GM12878 (cell line): ENCODE measurements around the gene LRR1. TPM values are rescaled to one million over a fixed set of nuclear protein-coding genes. Genes with fewer than 3 reads are reported as not detected.
"Not testable (repeated sequence)": the region's sequence is repeated elsewhere in the genome, so short reads cannot be mapped to it uniquely, and the experiment has no call there.

Experiments
- ATAC-seq: fragments of 200-7000 bp; cut with Tn5 transposase; 3 replicates; pipeline ENCODE4 v1.9.1; 2020; ENCODE audit warnings: mild to moderate bottlenecking, moderate library complexity
- BruUV-seq: library from RNA; stranded (reverse); fragments of 400-500 nt; replicated peaks from 2 replicates; lab custom pipeline; 2021; lab: Mats Ljungman, UMichigan
- CTCF ChIA-PET: fragments of 300-600 bp; sonication (Branson Sonifier 250); formaldehyde crosslinking; extraction: SDS; loops from one replicate; lab custom pipeline; 2021; ENCODE audit warnings: inconsistent platforms; lab: Yijun Ruan, JAX
- POLR2A ChIA-PET: fragments of 350-600 bp; formaldehyde crosslinking; extraction: SDS; loops from one replicate; lab custom pipeline; 2021; ENCODE audit warnings: inconsistent platforms; lab: Charles Lee
- RAD21 ChIA-PET: fragments of 300-600 bp; sonication (Branson Sonifier 250); formaldehyde crosslinking; loops from one replicate; lab custom pipeline; 2023; ENCODE audit warnings: antibody characterized with exemption; ENCODE audit not compliant: unreplicated experiment; lab: Charles Lee
- SMC1A ChIA-PET: fragments of 300-600 bp; sonication (Branson Sonifier 250); formaldehyde crosslinking; loops from one replicate; lab custom pipeline; 2023; ENCODE audit not compliant: unreplicated experiment, uncharacterized antibody; lab: Charles Lee
- DNase-seq: peaks from one replicate; pipeline ENCODE4 v3.0.0-alpha.2; 2011; ENCODE audit warnings: low read depth, low spot score
- FAIRE-seq: peaks from 3 replicates; lab custom pipeline; 2011; peaks lifted over from hg19 to GRCh38; lab: Jason Lieb, UNC
- H2AFZ ChIP-seq: 2 replicates; pipeline ENCODE4 v1.6.0; 2011; ENCODE audit warnings: low read depth, low read length, control low read depth; ENCODE audit not compliant: control insufficient read depth
- H3K27ac ChIP-seq: 2 replicates; pipeline ENCODE4 v1.5.1; 2011; ENCODE audit warnings: control low read depth; ENCODE audit not compliant: control insufficient read depth, insufficient read depth
- H3K27me3 ChIP-seq, 2 experiments: replicated peaks in 1 of 2; 2 replicates each; pipeline versions ENCODE4 v1.6.0 to v1.6.1; 2011; ENCODE audit warnings: low read length in 1 of 2; ENCODE audit not compliant: control insufficient read depth in 2 of 2, insufficient read depth in 2 of 2
- H3K36me3 ChIP-seq, 2 experiments: 2 replicates each; pipeline ENCODE4 v1.5.1; 2011; ENCODE audit warnings: low read length in 1 of 2; ENCODE audit not compliant: control insufficient read depth in 2 of 2, insufficient read depth in 2 of 2
- H3K4me1 ChIP-seq: 2 replicates; pipeline ENCODE4 v1.6.1; 2011; ENCODE audit warnings: mild to moderate bottlenecking, low read length, moderate library complexity, mixed read lengths; ENCODE audit not compliant: control insufficient read depth, insufficient read depth
- H3K4me2 ChIP-seq: 2 replicates; pipeline ENCODE4 v1.6.0; 2011; ENCODE audit warnings: control low read depth; ENCODE audit not compliant: control insufficient read depth, insufficient read depth
- H3K4me3 ChIP-seq: fragments of 200-600 bp; sonication (generic); 2 replicates; pipeline ENCODE4 v1.5.1; 2016
- H3K79me2 ChIP-seq: 2 replicates; pipeline ENCODE4 v1.6.0; 2011; ENCODE audit warnings: low read length; ENCODE audit not compliant: control insufficient read depth, insufficient read depth
- H3K9ac ChIP-seq: 2 replicates; pipeline ENCODE4 v1.8.0; 2011; ENCODE audit warnings: low read length, control low read depth, mixed read lengths; ENCODE audit not compliant: control insufficient read depth, insufficient read depth
- H3K9me3 ChIP-seq: replicated peaks from 3 replicates; pipeline ENCODE4 v1.5.1; 2011; ENCODE audit warnings: mild to moderate bottlenecking, low read length; ENCODE audit not compliant: control insufficient read depth, insufficient read depth
- H4K20me1 ChIP-seq: 2 replicates; pipeline ENCODE4 v1.6.0; 2011; ENCODE audit not compliant: control insufficient read depth, insufficient read depth
- MLLT1 ChIP-seq: fragments of 450-650 bp; IDR thresholded peaks from 2 replicates; pipeline ENCODE4 v1.6.1; 2016; ENCODE audit warnings: mild to moderate bottlenecking
- RUNX3 ChIP-seq: IDR thresholded peaks from 2 replicates; pipeline ENCODE4 v1.6.1; 2012; ENCODE audit warnings: low read length, inconsistent platforms
- STAT1 ChIP-seq: fragments of 450-650 bp; conservative IDR thresholded peaks from 2 replicates; pipeline ENCODE4 v1.6.1; 2014; ENCODE audit warnings: antibody characterized with exemption, mild to moderate bottlenecking
- TCF7 ChIP-seq: IDR thresholded peaks from 2 replicates; pipeline ENCODE4 v1.6.1; 2014; ENCODE audit warnings: antibody characterized with exemption, borderline replicate concordance
- YY1 ChIP-seq: IDR thresholded peaks from 2 replicates; pipeline ENCODE4 v1.6.1; 2011; ENCODE audit warnings: low read depth, mild to moderate bottlenecking, low read length
- WGBS: methylation state at CpG from one replicate; pipeline ENCODE4 v1.1.6; 2016; ENCODE audit warnings: low lambda C conversion rate; ENCODE audit not compliant: insufficient replicate concordance, insufficient coverage; ENCODE audit errors: missing lambda C conversion rate; 5-methylcytosine and 5-hydroxymethylcytosine counted together
- in situ Hi-C: fragments of 300-500 bp; cut with MboI; formaldehyde crosslinking; loops from 9 replicates; pipeline ENCODE4 v1.14.3; 2018; ENCODE audit warnings: mixed read lengths
- intact Hi-C: fragments of 100-400 bp; cut with micrococcal nuclease; formaldehyde crosslinking; loops from one replicate; pipeline ENCODE4 v1.14.2; 2022; ENCODE audit not compliant: unreplicated experiment
- polyA plus RNA-seq, 11 experiments: library from polyadenylated mRNA; depleted of rRNA in 4 of 11; unstranded in 6 of 11; stranded (reverse) in 5 of 11; fragments of >200 nt; fragmentation: Nextera tagmentation in 4 of 11; fragmentation: Illumina TruSeq in 1 of 11; extraction: Ambion mirVana in 4 of 11; extraction: Trizol in 1 of 11; gene quantifications; 1 replicate in 1 of 11; 2 replicates in 10 of 11; pipeline versions ENCODE4 v1.2.1 to v1.2.3, GENCODE V29; 2011 to 2016; ENCODE audit warnings: inconsistent platforms in 2 of 11, missing spikeins in 2 of 11, low read depth in 1 of 11
- total RNA-seq, 4 experiments: library from RNA; depleted of rRNA in 3 of 4; stranded (reverse); fragments of >200 nt in 3 of 4; fragmentation: Illumina TruSeq in 1 of 4; extraction: Trizol in 1 of 4; gene quantifications; 2 replicates each; pipeline versions ENCODE4 v1.2.1 to v1.2.3, GENCODE V29; 2013 to 2021

LRR1 gene
- total and polyA plus RNA-seq, 10 of the 15 experiments (the other 5 are each of a cell fraction or from before 2014, with no cell fraction given): 36.9 to 110 (median 53.1) TPM

- peak overlapping the region; percentile 40 for H3K4me2 ChIP-seq
- RAD21 ChIA-PET: interaction anchor here (2.2 to 2.9 kb wide), 2 partner anchors 22 to 33 kb away, joined by 20 to 29 read pairs; partner anchors contain the start of genes LRR1 and RPS29
- BruUV-seq, H2AFZ ChIP-seq, intact Hi-C loops, H3K36me3 ChIP-seq, H3K27me3 ChIP-seq, DNase-seq, FAIRE-seq, H3K4me1 ChIP-seq, in situ Hi-C loops, H4K20me1 ChIP-seq, ATAC-seq, H3K9me3 ChIP-seq: not testable (repeated sequence)
- 6% methylated on average over 12 of the region's 19 CpGs for WGBS
- 0 out of 2 replicates have a peak, but pooled peaks have one; percentile 65 for TF ChIP-seq MLLT1
- peak overlapping the region; percentile 98 for H3K9ac ChIP-seq
- H3K79me2 ChIP-seq: peaks cover 71% of the 10 kb centered on the region
- peak overlapping the region; percentile 92 for H3K4me3 ChIP-seq
- POLR2A ChIA-PET: interaction anchor here (1.3 to 6.2 kb wide), 6 partner anchors 10 to 244 kb away, joined by 8 to 122 read pairs (median 28); partner anchors contain the start of genes DNAAF2 and RPS29
- SMC1A ChIA-PET: interaction anchor here (1.3 to 2.3 kb wide), 4 partner anchors 9 to 239 kb away, joined by 3 to 17 read pairs (median 10); partner anchors contain the start of genes LRR1 and RPS29
- H3K27ac ChIP-seq: peak overlapping the region; percentile 98
- CTCF ChIA-PET: interaction anchor here (1.2 to 2.7 kb wide), 5 partner anchors 10 to 243 kb away, joined by 5 to 23 read pairs (median 14); partner anchors contain the start of genes LRR1 and RPS29
Measured at GRCh38 chr14:49619273-49619672, 20.5 kb downstream of the LRR1 start.

GRCh38 chr14:49619730-49620129 lies 21.0 kb downstream of the LRR1 start:
- ChIA-PET RAD21 (interaction anchor here (0.7 to 5.8 kb wide), 13 partner anchors 8 to 743 kb away, joined by 3 to 82 read pairs (median 5); partner anchors contain the start of genes DNAAF2, KLHDC2, LRR1 and RPS29), POLR2A (interaction anchor here (0.6 to 6.2 kb wide), 25 partner anchors 8 to 1157 kb away, joined by 3 to 122 read pairs (median 6); partner anchors contain the start of genes DNAAF2, KLHDC2, LRR1 and NEMF), CTCF (interaction anchor here (0.8 to 2.7 kb wide), 11 partner anchors 10 to 243 kb away, joined by 4 to 23 read pairs (median 10); partner anchors contain the start of genes DNAAF2, LRR1, NEMF and RPS29), SMC1A (interaction anchor here (0.7 to 3.2 kb wide), 12 partner anchors 10 to 249 kb away, joined by 3 to 28 read pairs (median 6); partner anchors contain the start of genes LRR1 and RPS29)
- no peaks in the 10 kb centered on the region for H3K27me3 ChIP-seq
- intact Hi-C loops: loop anchor here (2.0 to 5.0 kb wide), 2 partner anchors 33 to 1048 kb away; partner anchors contain the start of genes RPS29 and SAV1
- peak overlapping the region; percentile 92 for H3K4me3 ChIP-seq
- H3K79me2 ChIP-seq: peaks cover 76% of the 10 kb centered on the region
- FAIRE-seq (no peak), ATAC-seq (no peak), DNase-seq (no peak)
- H3K36me3 ChIP-seq: peaks cover 0 to 6% of the 10 kb centered on the region in 2 experiments
- in situ Hi-C loops: loop anchor here (10.0 kb wide), 1 partner anchor 1205 kb away; no protein-coding TSS in a partner anchor
- peak overlapping the region; percentile 40; the same call in 1 of the 2 replicates for H3K4me2 ChIP-seq
- WGBS: under 1% methylated on average over 11 of the region's 11 CpGs
- TSS peak; percentile 84 for BruUV-seq
- 0 out of 2 replicates have a peak, but pooled peaks have one; percentile 26 for TF ChIP-seq TCF7
- TF ChIP-seq YY1: no peak
- TF ChIP-seq RUNX3: no peak
- no peak for TF ChIP-seq STAT1
- peak overlapping the region; percentile 98 for H3K9ac ChIP-seq
- no peak overlapping the region for H2AFZ ChIP-seq
- no peaks in the 10 kb centered on the region for H4K20me1 ChIP-seq
- H3K4me1 ChIP-seq: no peaks in the 10 kb centered on the region; the same call in 1 of the 2 replicates
- no peaks in the 10 kb centered on the region for H3K9me3 ChIP-seq
- H3K27ac ChIP-seq: peak overlapping the region; percentile 98
